ENCODE results near the gene PCSK9. TPM values are rescaled to one million over a fixed set of nuclear protein-coding genes. Genes with fewer than 3 reads are reported as not detected.
A peak's percentile ranks its signal among the peaks of the same experiment; 100 is the strongest.

The PCSK9 gene
- total RNA-seq, 1 donor from 2014 or later: 6.8 TPM

- Mint-ChIP-seq H3K4me3 (ENCODE audit: unreplicated experiment) (no peak overlapping the region), H3K9me3 (ENCODE audit: unreplicated experiment) (no peaks in the 10 kb centered on the region), H3K27me3 (ENCODE audit: unreplicated experiment) (peaks cover 10% of the 10 kb centered on the region), H3K4me1 (ENCODE audit: unreplicated experiment) (peaks cover 3% of the 10 kb centered on the region), H3K36me3 (ENCODE audit: low read depth, unreplicated experiment) (peaks cover 4% of the 10 kb centered on the region), H3K27ac (ENCODE audit: unreplicated experiment) (no peak overlapping the region)
- DNase-seq (ENCODE audit: low spot score): no peak
- no peak for TF ChIP-seq CTCF (IDR thresholded peaks at IDR 0.05; ENCODE audit: unreplicated experiment)
Measured at GRCh38 chr1:55063577-55063942, 24.2 kb downstream of the PCSK9 start.

GRCh38 chr1:55064071-55064581 lies 24.8 kb downstream of the PCSK9 start:
- peaks cover 7% of the 10 kb centered on the region for H3K27me3 Mint-ChIP-seq (ENCODE audit: unreplicated experiment)
- no peak for DNase-seq (ENCODE audit: low spot score)
- no peaks in the 10 kb centered on the region for H3K9me3 Mint-ChIP-seq (ENCODE audit: unreplicated experiment)
- H3K4me1 Mint-ChIP-seq (ENCODE audit: unreplicated experiment): peaks cover 3% of the 10 kb centered on the region
- H3K36me3 Mint-ChIP-seq (ENCODE audit: low read depth, unreplicated experiment): peaks cover 9% of the 10 kb centered on the region
- peak; percentile 54 for TF ChIP-seq CTCF (IDR thresholded peaks at IDR 0.05; ENCODE audit: unreplicated experiment)
- H3K27ac Mint-ChIP-seq (ENCODE audit: unreplicated experiment): no peak overlapping the region
- H3K4me3 Mint-ChIP-seq (ENCODE audit: unreplicated experiment): no peak overlapping the region

GRCh38 chr1:55064861-55065263 lies 25.5 kb downstream of the PCSK9 start:
- peaks cover 15% of the 10 kb centered on the region for H3K36me3 Mint-ChIP-seq (ENCODE audit: low read depth, unreplicated experiment)
- DNase-seq (ENCODE audit: low spot score): no peak
- peaks cover 3% of the 10 kb centered on the region for H3K27me3 Mint-ChIP-seq (ENCODE audit: unreplicated experiment)
- no peak overlapping the region for H3K4me3 Mint-ChIP-seq (ENCODE audit: unreplicated experiment)
- TF ChIP-seq CTCF (IDR thresholded peaks at IDR 0.05; ENCODE audit: unreplicated experiment): no peak
- no peaks in the 10 kb centered on the region for H3K9me3 Mint-ChIP-seq (ENCODE audit: unreplicated experiment)
- H3K4me1 Mint-ChIP-seq (ENCODE audit: unreplicated experiment): peaks cover 3% of the 10 kb centered on the region
- H3K27ac Mint-ChIP-seq (ENCODE audit: unreplicated experiment): no peak overlapping the region

GRCh38 chr1:55065648-55066047 lies 26.3 kb downstream of the PCSK9 start:
- peaks cover 3% of the 10 kb centered on the region for H3K27me3 Mint-ChIP-seq (ENCODE audit: unreplicated experiment)
- H3K27ac Mint-ChIP-seq (ENCODE audit: unreplicated experiment): no peak overlapping the region
- TF ChIP-seq CTCF (IDR thresholded peaks at IDR 0.05; ENCODE audit: unreplicated experiment): no peak
- DNase-seq (ENCODE audit: low spot score): no peak
- H3K9me3 Mint-ChIP-seq (ENCODE audit: unreplicated experiment): no peaks in the 10 kb centered on the region
- H3K4me1 Mint-ChIP-seq (ENCODE audit: unreplicated experiment): peaks cover 3% of the 10 kb centered on the region
- H3K36me3 Mint-ChIP-seq (ENCODE audit: low read depth, unreplicated experiment): peaks cover 22% of the 10 kb centered on the region
- H3K4me3 Mint-ChIP-seq (ENCODE audit: unreplicated experiment): no peak overlapping the region

- H3K9me3 Mint-ChIP-seq (ENCODE audit: unreplicated experiment): no peaks in the 10 kb centered on the region
- no peak for DNase-seq (ENCODE audit: low spot score)
- peaks cover 38% of the 10 kb centered on the region for H3K36me3 Mint-ChIP-seq (ENCODE audit: low read depth, unreplicated experiment)
- peaks cover 3% of the 10 kb centered on the region for H3K27me3 Mint-ChIP-seq (ENCODE audit: unreplicated experiment)
- no peak for TF ChIP-seq CTCF (IDR thresholded peaks at IDR 0.05; ENCODE audit: unreplicated experiment)
- no peak overlapping the region for H3K27ac Mint-ChIP-seq (ENCODE audit: unreplicated experiment)
- H3K4me3 Mint-ChIP-seq (ENCODE audit: unreplicated experiment): no peak overlapping the region
- H3K4me1 Mint-ChIP-seq (ENCODE audit: unreplicated experiment): peaks cover 3% of the 10 kb centered on the region
Measured at GRCh38 chr1:55067022-55067778, 27.9 kb downstream of the PCSK9 start.
